Prostate gland (tissue), 2 donors: ENCODE results near the gene PDGFD.

ENCODE experiments used
- POLR2A ChIP-seq: fragments of 450-650 bp; IDR thresholded peaks from one replicate; pipeline ENCODE4 v1.6.1; 2016; ENCODE audit warnings: antibody characterized with exemption, mild to moderate bottlenecking
- POLR2AphosphoS5 ChIP-seq: sonication (generic); formaldehyde crosslinking; IDR thresholded peaks from one replicate; pipeline ENCODE4 v1.6.1; 2017; ENCODE audit warnings: antibody characterized with exemption
- TF ChIP-seq, protein P1 (sequence below), 4 experiments: fragments of 200-600 bp in 2 of 4; fragments of 450-650 bp in 2 of 4; sonication (generic) in 2 of 4; IDR thresholded peaks; 1 replicate in 3 of 4; 2 replicates in 1 of 4; pipeline ENCODE4 v1.5.1; 2016 to 2019; ENCODE audit warnings: antibody characterized with exemption in 4 of 4, mild to moderate bottlenecking in 2 of 4, moderate library complexity in 2 of 4

GRCh38 chr11:103942646-103943045, 221.3 kb downstream of the PDGFD start:
- TF ChIP-seq POLR2AphosphoS5 (no peak), POLR2A (no peak)
- TF ChIP-seq, protein P1, sequence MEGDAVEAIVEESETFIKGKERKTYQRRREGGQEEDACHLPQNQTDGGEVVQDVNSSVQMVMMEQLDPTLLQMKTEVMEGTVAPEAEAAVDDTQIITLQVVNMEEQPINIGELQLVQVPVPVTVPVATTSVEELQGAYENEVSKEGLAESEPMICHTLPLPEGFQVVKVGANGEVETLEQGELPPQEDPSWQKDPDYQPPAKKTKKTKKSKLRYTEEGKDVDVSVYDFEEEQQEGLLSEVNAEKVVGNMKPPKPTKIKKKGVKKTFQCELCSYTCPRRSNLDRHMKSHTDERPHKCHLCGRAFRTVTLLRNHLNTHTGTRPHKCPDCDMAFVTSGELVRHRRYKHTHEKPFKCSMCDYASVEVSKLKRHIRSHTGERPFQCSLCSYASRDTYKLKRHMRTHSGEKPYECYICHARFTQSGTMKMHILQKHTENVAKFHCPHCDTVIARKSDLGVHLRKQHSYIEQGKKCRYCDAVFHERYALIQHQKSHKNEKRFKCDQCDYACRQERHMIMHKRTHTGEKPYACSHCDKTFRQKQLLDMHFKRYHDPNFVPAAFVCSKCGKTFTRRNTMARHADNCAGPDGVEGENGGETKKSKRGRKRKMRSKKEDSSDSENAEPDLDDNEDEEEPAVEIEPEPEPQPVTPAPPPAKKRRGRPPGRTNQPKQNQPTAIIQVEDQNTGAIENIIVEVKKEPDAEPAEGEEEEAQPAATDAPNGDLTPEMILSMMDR (IDR thresholded peaks at IDR 0.05) = no peak
